Purkinje cell (primary cell): Measurements from ENCODE around the gene NEK11. TPM values are rescaled to one million over a fixed set of nuclear protein-coding genes. Genes with fewer than 3 reads are reported as not detected.

ENCODE experiments used
- polyA plus RNA-seq: library from polyadenylated mRNA; unstranded; fragments of >200 nt; fragmentation: Nextera tagmentation; gene quantifications from 2 replicates; pipeline ENCODE4 v1.2.1, GENCODE V29; 2014

The NEK11 gene, protein sequence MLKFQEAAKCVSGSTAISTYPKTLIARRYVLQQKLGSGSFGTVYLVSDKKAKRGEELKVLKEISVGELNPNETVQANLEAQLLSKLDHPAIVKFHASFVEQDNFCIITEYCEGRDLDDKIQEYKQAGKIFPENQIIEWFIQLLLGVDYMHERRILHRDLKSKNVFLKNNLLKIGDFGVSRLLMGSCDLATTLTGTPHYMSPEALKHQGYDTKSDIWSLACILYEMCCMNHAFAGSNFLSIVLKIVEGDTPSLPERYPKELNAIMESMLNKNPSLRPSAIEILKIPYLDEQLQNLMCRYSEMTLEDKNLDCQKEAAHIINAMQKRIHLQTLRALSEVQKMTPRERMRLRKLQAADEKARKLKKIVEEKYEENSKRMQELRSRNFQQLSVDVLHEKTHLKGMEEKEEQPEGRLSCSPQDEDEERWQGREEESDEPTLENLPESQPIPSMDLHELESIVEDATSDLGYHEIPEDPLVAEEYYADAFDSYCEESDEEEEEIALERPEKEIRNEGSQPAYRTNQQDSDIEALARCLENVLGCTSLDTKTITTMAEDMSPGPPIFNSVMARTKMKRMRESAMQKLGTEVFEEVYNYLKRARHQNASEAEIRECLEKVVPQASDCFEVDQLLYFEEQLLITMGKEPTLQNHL
- 9.4 and 20.7 TPM in 2 replicates for polyA plus RNA-seq

DNA sequence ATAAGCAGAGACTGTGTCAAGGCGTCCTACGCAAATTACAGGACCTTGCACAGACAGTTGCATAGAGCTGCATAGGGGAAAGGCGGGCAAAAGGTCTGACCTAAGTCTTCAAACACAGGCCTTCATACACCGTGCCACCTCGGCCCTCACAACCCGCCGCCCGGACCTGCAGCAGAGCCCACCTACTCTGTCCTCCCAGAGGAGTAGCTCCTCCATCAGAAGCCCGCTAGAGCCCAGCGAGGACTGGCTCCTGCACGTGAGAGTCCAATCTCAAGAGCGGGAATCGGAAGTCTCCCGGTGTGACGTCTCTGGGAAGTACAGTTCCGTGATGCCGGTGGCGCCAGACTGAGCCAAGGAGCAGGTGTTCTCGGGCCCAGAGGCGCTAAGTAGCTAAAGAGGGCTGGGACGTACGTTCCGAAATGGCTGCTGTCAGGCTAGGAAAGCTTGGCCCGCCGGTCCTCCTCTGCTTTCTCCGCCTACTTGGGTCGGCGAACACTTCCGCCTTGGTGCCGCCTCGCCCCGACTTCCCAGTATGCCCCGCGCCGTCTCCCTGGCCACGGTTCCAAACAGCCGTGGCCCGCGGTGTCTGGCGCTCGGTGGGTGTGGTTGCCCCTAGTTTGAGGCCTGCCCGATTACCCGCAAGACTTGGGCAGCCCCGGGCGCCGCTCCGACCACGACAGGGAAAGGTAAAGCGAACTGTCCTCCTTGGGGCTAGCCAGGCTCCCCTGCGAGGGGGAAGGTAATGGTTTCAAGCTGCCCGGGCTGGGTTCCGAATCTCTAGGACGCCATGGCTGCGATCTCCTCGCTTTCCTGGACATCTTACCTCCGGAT lies at the start of gene NEK11, which contains the start of gene ASTE1:
Gene NEK11, plus strand, starts transcription at position 557 of the 831 bp plus-strand sequence. CDS start 2,832 bp downstream, outside the sequence.
Gene ASTE1, minus strand, starts transcription at position 505 of the 831 bp plus-strand sequence. CDS start 1,519 bp downstream, outside the sequence.

DNA sequence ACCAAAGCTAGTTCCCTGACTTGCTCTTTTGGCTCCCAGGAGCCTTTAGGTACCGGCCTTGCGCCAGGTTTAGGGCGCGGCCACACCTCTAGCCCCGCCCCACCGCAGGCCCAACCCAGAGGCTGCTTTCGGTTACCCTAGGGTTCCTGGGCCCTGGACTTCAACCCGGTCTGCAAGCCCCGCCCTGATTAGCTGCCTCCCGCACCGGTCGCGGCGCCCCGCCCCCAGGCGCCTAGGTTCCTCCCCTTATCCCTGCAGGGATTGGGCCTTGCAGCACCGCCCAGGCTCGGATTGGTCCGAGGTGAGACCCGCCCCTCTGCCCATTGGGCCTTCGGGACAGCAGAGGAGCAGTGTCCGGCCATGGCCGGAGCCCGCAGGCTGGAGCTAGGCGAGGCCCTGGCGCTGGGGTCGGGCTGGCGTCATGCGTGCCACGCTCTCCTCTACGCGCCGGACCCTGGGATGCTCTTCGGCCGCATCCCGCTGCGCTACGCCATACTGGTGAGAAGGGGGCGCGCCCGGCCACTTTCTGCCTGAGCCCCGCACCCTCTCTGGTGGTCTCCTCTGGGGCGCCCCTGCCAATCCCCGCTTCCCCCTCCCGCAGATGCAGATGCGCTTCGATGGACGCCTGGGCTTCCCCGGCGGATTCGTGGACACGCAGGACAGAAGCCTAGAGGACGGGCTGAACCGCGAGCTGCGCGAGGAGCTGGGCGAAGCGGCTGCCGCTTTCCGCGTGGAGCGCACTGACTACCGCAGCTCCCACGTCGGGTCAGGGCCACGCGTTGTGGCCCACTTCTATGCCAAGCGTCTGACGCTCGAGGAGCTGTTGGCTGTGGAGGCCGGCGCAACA lies 355.0 kb downstream of the NEK11 start, which contains the start of gene NUDT16:
Gene NUDT16, plus strand, starts transcription at position 330 of the 847 bp plus-strand sequence. Its CDS starts 31 bp downstream, at position 361.

Other genes with a start within 250 kb of the NEK11 start
- 332 and 335 TPM in 2 replicates for gene ATP2C1, start 132.8 kb upstream of the NEK11 start, polyA plus RNA-seq
- 3.0 and 4.7 TPM in 2 replicates for gene ASTE1, start 52 bp upstream of the NEK11 start, polyA plus RNA-seq